PC-9 (cell line): ENCODE results near the gene MAP3K4. TPM values are rescaled to one million over a fixed set of nuclear protein-coding genes. Genes with fewer than 3 reads are reported as not detected.

Experiments used
- BruUV-seq: library from RNA; stranded (reverse); fragments of 400-500 nt; replicated peaks from 2 replicates; lab custom pipeline; 2021; lab: Mats Ljungman, UMichigan
- CTCF ChIA-PET: fragments of 300-600 bp; sonication (Branson Sonifier 250); formaldehyde crosslinking; loops from one replicate; lab custom pipeline; 2022; ENCODE audit warnings: antibody characterized with exemption; lab: Charles Lee
- POLR2A ChIA-PET: fragments of 300-600 bp; sonication (Branson Sonifier 250); formaldehyde crosslinking; loops from one replicate; lab custom pipeline; 2022; ENCODE audit warnings: antibody characterized with exemption; ENCODE audit not compliant: unreplicated experiment; lab: Charles Lee
- DNase-seq, 2 experiments: peaks; one replicate each; pipeline versions ENCODE4 v3.0.0 to v3.0.0-alpha.2; 2015 to 2022; ENCODE audit warnings: mixed read lengths in 1 of 2
- H2AFZ ChIP-seq: fragments of 200-600 bp; sonication (generic); 2 replicates; pipeline ENCODE4 v1.8.1; 2017; ENCODE audit warnings: antibody characterized with exemption
- H3F3A ChIP-seq: fragments of 200-600 bp; sonication (generic); 2 replicates; pipeline ENCODE4 v1.8.1; 2017; ENCODE audit warnings: antibody characterized with exemption, mild to moderate bottlenecking, low read depth; ENCODE audit not compliant: insufficient read depth
- H3K27ac ChIP-seq: fragments of 200-600 bp; sonication (generic); 2 replicates; pipeline ENCODE4 v1.6.1; 2016; ENCODE audit warnings: mixed run types
- H3K27me3 ChIP-seq: fragments of 200-600 bp; sonication (generic); 2 replicates; pipeline ENCODE4 v1.6.1; 2016; ENCODE audit warnings: low read depth, mixed run types; ENCODE audit not compliant: insufficient read depth
- H3K36me3 ChIP-seq: fragments of 200-600 bp; sonication (generic); 2 replicates; pipeline ENCODE4 v1.6.1; 2016; ENCODE audit warnings: low read depth, mixed run types
- H3K4me1 ChIP-seq: fragments of 200-600 bp; sonication (generic); replicated peaks from 2 replicates; pipeline ENCODE4 v1.6.1; 2016; ENCODE audit warnings: mixed run types; ENCODE audit not compliant: insufficient read depth
- H3K4me2 ChIP-seq: fragments of 200-600 bp; sonication (generic); 2 replicates; pipeline ENCODE4 v1.6.1; 2017; ENCODE audit warnings: mixed run types
- H3K4me3 ChIP-seq: fragments of 200-600 bp; sonication (generic); 2 replicates; pipeline ENCODE4 v1.6.1; 2016; ENCODE audit warnings: mixed run types
- H3K79me2 ChIP-seq: fragments of 200-600 bp; sonication (generic); 2 replicates; pipeline ENCODE4 v1.6.1; 2017; ENCODE audit warnings: low read depth, mixed run types
- H3K9me2 ChIP-seq: fragments of 200-600 bp; sonication (generic); 2 replicates; pipeline ENCODE4 v1.8.1; 2017; ENCODE audit warnings: mild to moderate bottlenecking; ENCODE audit not compliant: insufficient read depth
- H3K9me3 ChIP-seq: fragments of 200-600 bp; sonication (generic); 2 replicates; pipeline ENCODE4 v1.8.1; 2016; ENCODE audit warnings: low read depth; ENCODE audit not compliant: insufficient read depth
- H4K20me1 ChIP-seq: fragments of 200-600 bp; sonication (generic); 2 replicates; pipeline ENCODE4 v1.8.1; 2017; ENCODE audit not compliant: insufficient read depth
- EZH2 ChIP-seq: fragments of 200-600 bp; sonication (generic); IDR thresholded peaks from 2 replicates; pipeline ENCODE4 v1.8.0; 2017; ENCODE audit warnings: antibody characterized with exemption, low read depth
- intact Hi-C: fragments of 100-400 bp; cut with micrococcal nuclease; formaldehyde crosslinking; loops from one replicate; pipeline ENCODE4 v1.10.0; 2022; ENCODE audit not compliant: unreplicated experiment
- total RNA-seq: library from RNA; stranded (reverse); gene quantifications from 2 replicates; pipeline ENCODE4 v1.2.3, GENCODE V29; 2021
- TF ChIP-seq, protein P1 (sequence below): fragments of 200-600 bp; sonication (generic); conservative IDR thresholded peaks from 2 replicates; pipeline ENCODE4 v1.6.1; 2017; ENCODE audit warnings: mixed run types, antibody characterized with exemption, mild to moderate bottlenecking, moderate library complexity

Gene MAP3K4
- total RNA-seq, 1 experiment from 2014 or later: 13.0 TPM

DNA sequence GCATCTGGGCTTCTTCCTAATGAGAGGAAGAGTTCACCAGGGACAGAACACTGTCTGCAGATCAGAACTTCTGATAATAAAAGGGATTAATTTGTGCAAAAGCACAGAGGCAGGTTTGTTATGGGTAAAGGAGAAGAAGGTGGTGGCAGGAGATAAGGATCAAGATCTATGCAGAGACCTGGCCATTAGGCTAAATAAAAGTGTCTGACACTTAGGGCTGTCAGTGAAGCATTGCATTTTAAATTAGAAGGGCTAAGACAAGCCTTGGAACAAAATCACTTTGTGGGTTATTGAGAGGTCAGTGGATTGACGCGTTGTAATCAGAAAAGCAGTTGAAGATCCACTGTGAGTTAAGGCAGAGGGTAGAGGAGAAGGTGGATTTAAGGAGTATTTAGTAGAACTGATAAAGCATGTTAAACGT lies 76.8 kb downstream of the MAP3K4 start:
- H2AFZ ChIP-seq: no peak overlapping the region
- ChIA-PET POLR2A (no interaction called here), CTCF (no interaction called here)
- H3K4me2 ChIP-seq: no peak overlapping the region
- TF ChIP-seq, protein P1, sequence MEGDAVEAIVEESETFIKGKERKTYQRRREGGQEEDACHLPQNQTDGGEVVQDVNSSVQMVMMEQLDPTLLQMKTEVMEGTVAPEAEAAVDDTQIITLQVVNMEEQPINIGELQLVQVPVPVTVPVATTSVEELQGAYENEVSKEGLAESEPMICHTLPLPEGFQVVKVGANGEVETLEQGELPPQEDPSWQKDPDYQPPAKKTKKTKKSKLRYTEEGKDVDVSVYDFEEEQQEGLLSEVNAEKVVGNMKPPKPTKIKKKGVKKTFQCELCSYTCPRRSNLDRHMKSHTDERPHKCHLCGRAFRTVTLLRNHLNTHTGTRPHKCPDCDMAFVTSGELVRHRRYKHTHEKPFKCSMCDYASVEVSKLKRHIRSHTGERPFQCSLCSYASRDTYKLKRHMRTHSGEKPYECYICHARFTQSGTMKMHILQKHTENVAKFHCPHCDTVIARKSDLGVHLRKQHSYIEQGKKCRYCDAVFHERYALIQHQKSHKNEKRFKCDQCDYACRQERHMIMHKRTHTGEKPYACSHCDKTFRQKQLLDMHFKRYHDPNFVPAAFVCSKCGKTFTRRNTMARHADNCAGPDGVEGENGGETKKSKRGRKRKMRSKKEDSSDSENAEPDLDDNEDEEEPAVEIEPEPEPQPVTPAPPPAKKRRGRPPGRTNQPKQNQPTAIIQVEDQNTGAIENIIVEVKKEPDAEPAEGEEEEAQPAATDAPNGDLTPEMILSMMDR: no peak
- no peaks in the 10 kb centered on the region for H3K79me2 ChIP-seq
- intact Hi-C loops: no loop called here
- no peak overlapping the region for H3K4me3 ChIP-seq
- no peak for DNase-seq
- no peaks in the 10 kb centered on the region for H3K9me3 ChIP-seq
- H3K4me1 ChIP-seq: no peaks in the 10 kb centered on the region
- no peaks in the 10 kb centered on the region for H3F3A ChIP-seq
- no peak overlapping the region for H3K27ac ChIP-seq
- no peaks in the 10 kb centered on the region for H3K27me3 ChIP-seq
- no peaks in the 10 kb centered on the region for H3K9me2 ChIP-seq
- no TSS peak for BruUV-seq
- no peaks in the 10 kb centered on the region for H4K20me1 ChIP-seq
- H3K36me3 ChIP-seq: no peaks in the 10 kb centered on the region

DNA sequence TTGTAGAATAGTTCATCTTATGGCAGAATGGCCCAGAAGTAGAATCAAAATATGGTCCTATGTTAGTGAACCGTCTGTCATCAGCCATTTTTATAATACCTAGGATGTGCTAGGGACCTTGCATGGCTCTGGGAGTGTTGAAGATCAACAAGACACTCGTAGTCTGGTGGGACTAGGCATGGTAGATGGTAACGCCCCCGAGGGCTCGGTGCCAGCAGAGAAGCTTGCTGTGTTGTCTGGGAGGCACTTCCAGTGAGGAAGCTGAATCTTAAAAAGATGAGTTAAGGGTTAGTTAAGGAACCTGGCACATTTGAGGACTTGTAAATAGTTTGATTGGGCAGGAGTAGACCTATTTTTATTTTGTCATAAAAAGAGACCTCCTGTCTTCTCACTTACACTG lies 82.4 kb downstream of the MAP3K4 start:
- CTCF ChIA-PET: no interaction called here
- BruUV-seq: no TSS peak
- Histone ChIP-seq H3K9me3 (no peaks in the 10 kb centered on the region), H2AFZ (no peak overlapping the region), H3K4me1 (no peaks in the 10 kb centered on the region), H3K79me2 (no peaks in the 10 kb centered on the region), H3K4me3 (no peak overlapping the region), H3K36me3 (no peaks in the 10 kb centered on the region), H3K27me3 (no peaks in the 10 kb centered on the region), H3K27ac (no peak overlapping the region), H3K9me2 (no peaks in the 10 kb centered on the region), H3K4me2 (no peak overlapping the region), H3F3A (no peaks in the 10 kb centered on the region), H4K20me1 (no peaks in the 10 kb centered on the region)
- no peak for DNase-seq
- TF ChIP-seq EZH2: no peak
- TF ChIP-seq, protein P1: no peak
- POLR2A ChIA-PET: no interaction called here
- intact Hi-C loops: no loop called here

DNA sequence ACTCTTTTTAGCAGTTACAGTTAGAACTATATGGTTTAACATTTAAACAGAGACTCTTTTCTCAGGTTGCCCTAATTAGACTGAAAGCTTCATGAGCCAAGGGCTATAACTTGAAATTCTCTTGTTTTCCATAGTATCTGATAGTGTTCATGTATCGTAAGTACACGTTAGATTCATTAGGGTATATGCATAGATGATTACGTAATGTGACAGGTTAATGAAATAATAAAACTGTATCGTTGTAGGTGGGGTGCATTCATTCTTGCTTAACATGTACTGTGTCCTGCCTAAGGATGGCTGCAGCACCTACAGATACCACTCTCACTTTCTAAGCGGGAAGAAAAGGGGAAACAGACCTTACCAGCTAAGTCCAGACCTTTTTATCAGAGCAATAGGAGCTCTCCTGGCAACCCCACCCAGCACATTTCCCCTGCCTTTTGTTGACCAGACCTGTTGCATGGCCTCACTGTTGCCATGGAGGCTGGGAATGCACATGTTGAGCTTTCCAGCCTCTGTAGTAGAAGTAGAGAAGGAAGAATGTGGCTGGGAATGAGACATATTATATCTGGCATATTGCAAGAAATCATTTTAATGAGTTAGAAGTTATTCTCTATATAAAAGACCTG lies 83.0 kb downstream of the MAP3K4 start:
- Histone ChIP-seq H3F3A (no peaks in the 10 kb centered on the region), H3K4me1 (no peaks in the 10 kb centered on the region), H2AFZ (no peak overlapping the region), H3K4me2 (no peak overlapping the region), H3K9me3 (no peaks in the 10 kb centered on the region), H3K79me2 (no peaks in the 10 kb centered on the region), H3K36me3 (no peaks in the 10 kb centered on the region), H3K9me2 (no peaks in the 10 kb centered on the region), H3K27ac (no peak overlapping the region), H4K20me1 (no peaks in the 10 kb centered on the region), H3K27me3 (no peaks in the 10 kb centered on the region), H3K4me3 (no peak overlapping the region)
- intact Hi-C loops: no loop called here
- TF ChIP-seq EZH2: no peak
- TF ChIP-seq, protein P1: no peak
- ChIA-PET CTCF (no interaction called here), POLR2A (no interaction called here)
- no peak for DNase-seq
- no TSS peak for BruUV-seq
